Measurements from ENCODE around the gene CENPP.

The CENPP gene

GRCh38 chr9:92655896-92656536 is 330.3 kb downstream of the CENPP start:
- FAIRE-seq (no peak), DNase-seq (ENCODE audit: insufficient read length, low spot score) (no peak)
- TF ChIP-seq SPI1 (IDR thresholded peaks at IDR 0.05; ENCODE audit: low read depth, low read length) (no peak), POU2F2 (IDR thresholded peaks at IDR 0.05; ENCODE audit: low read depth, low read length) (no peak), POLR2A (IDR thresholded peaks at IDR 0.05; ENCODE audit: low read depth, low read length) (no peak), TAF1 (IDR thresholded peaks at IDR 0.05; ENCODE audit: low read depth, low read length) (no peak), PAX5 (IDR thresholded peaks at IDR 0.05; ENCODE audit: insufficient read depth, low read length, severe bottlenecking) (no peak), POLR2AphosphoS5 (IDR thresholded peaks at IDR 0.05; ENCODE audit: low read depth, low read length) (no peak)

GRCh38 chr9:92656537-92656925 is 330.8 kb downstream of the CENPP start:
- DNase-seq (ENCODE audit: insufficient read length, low spot score) (no peak), FAIRE-seq (no peak)
- TF ChIP-seq PAX5 (IDR thresholded peaks at IDR 0.05; ENCODE audit: insufficient read depth, low read length, severe bottlenecking), result no peak
- no peak for TF ChIP-seq SPI1 (IDR thresholded peaks at IDR 0.05; ENCODE audit: low read depth, low read length)

- TF ChIP-seq PAX5 (IDR thresholded peaks at IDR 0.05; ENCODE audit: insufficient read depth, low read length, severe bottlenecking), result no peak
- no peak for TF ChIP-seq POLR2AphosphoS5 (IDR thresholded peaks at IDR 0.05; ENCODE audit: low read depth, low read length)
- no peak for TF ChIP-seq POLR2A (IDR thresholded peaks at IDR 0.05; ENCODE audit: low read depth, low read length)
- TF ChIP-seq TAF1 (IDR thresholded peaks at IDR 0.05; ENCODE audit: low read depth, low read length), result no peak
- no peak for TF ChIP-seq POU2F2 (IDR thresholded peaks at IDR 0.05; ENCODE audit: low read depth, low read length)
- no peak for TF ChIP-seq SPI1 (IDR thresholded peaks at IDR 0.05; ENCODE audit: low read depth, low read length)
- FAIRE-seq (no peak), DNase-seq (ENCODE audit: insufficient read length, low spot score) (no peak)
Measured at GRCh38 chr9:92657296-92658094, 331.7 kb downstream of the CENPP start.

DNA sequence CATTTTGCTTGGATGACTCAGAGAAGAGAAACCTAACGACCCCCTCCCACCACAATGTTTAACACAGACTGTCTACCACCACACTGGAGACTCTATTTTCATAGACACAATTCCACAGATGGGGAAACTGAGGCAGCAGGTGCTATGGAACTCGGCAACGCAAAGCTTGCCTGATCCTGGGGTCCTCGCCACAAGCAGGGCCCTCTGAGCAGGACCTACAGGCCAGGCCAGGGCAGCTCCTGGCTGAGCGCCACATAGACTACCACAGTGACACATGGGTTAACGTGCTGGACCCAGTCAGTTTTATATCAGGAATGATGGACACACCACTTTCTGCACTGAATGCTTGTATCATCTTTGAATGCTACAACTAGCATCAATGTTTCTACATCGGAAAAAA is 332.4 kb downstream of the CENPP start:
- no peak for TF ChIP-seq SPI1 (IDR thresholded peaks at IDR 0.05; ENCODE audit: low read depth, low read length)
- FAIRE-seq (no peak), DNase-seq (ENCODE audit: insufficient read length, low spot score) (no peak)

DNA sequence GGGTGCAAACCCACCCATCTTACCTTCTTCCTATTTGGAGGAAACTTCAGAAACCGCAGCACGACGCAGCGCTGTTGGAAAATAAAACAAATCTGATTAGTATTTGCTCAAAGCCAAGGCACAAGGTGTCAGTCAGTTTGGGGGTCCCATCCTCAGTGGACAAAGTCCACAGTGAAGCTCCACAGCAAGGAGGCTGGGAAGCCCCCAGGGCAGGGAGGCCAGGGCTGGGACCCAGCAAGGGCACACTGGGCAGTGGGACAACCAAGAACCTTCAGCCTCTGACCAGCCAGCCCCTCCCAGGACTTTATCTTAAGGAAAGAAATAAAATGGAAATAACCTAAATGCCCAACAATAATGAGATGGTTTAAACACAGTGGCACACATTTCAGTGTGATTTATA is 332.9 kb downstream of the CENPP start:
- FAIRE-seq (no peak), DNase-seq (ENCODE audit: insufficient read length, low spot score) (no peak)
- TF ChIP-seq POU2F2 (IDR thresholded peaks at IDR 0.05; ENCODE audit: low read depth, low read length) (no peak), TAF1 (IDR thresholded peaks at IDR 0.05; ENCODE audit: low read depth, low read length) (no peak), SPI1 (IDR thresholded peaks at IDR 0.05; ENCODE audit: low read depth, low read length) (no peak), PAX5 (IDR thresholded peaks at IDR 0.05; ENCODE audit: insufficient read depth, low read length, severe bottlenecking) (no peak)

- TF ChIP-seq POLR2A (IDR thresholded peaks at IDR 0.05; ENCODE audit: low read depth, low read length) (no peak), POLR2AphosphoS5 (IDR thresholded peaks at IDR 0.05; ENCODE audit: low read depth, low read length) (no peak), TAF1 (IDR thresholded peaks at IDR 0.05; ENCODE audit: low read depth, low read length) (no peak), POU2F2 (IDR thresholded peaks at IDR 0.05; ENCODE audit: low read depth, low read length) (no peak), SPI1 (IDR thresholded peaks at IDR 0.05; ENCODE audit: low read depth, low read length) (no peak), PAX5 (IDR thresholded peaks at IDR 0.05; ENCODE audit: insufficient read depth, low read length, severe bottlenecking) (no peak)
- DNase-seq (ENCODE audit: insufficient read length, low spot score) (no peak), FAIRE-seq (no peak)
Measured at GRCh38 chr9:92659601-92660000, 333.8 kb downstream of the CENPP start.

GRCh38 chr9:92660266-92660665 is 334.5 kb downstream of the CENPP start:
- DNase-seq (ENCODE audit: insufficient read length, low spot score) (no peak), FAIRE-seq (no peak)
- no peak for TF ChIP-seq SPI1 (IDR thresholded peaks at IDR 0.05; ENCODE audit: low read depth, low read length)
- TF ChIP-seq POU2F2 (IDR thresholded peaks at IDR 0.05; ENCODE audit: low read depth, low read length), result no peak
- no peak for TF ChIP-seq POLR2AphosphoS5 (IDR thresholded peaks at IDR 0.05; ENCODE audit: low read depth, low read length)
- TF ChIP-seq POLR2A (IDR thresholded peaks at IDR 0.05; ENCODE audit: low read depth, low read length), result no peak
- TF ChIP-seq TAF1 (IDR thresholded peaks at IDR 0.05; ENCODE audit: low read depth, low read length), result no peak
- no peak for TF ChIP-seq PAX5 (IDR thresholded peaks at IDR 0.05; ENCODE audit: insufficient read depth, low read length, severe bottlenecking)

GRCh38 chr9:92661127-92661526 is 335.4 kb downstream of the CENPP start:
- TF ChIP-seq SPI1 (IDR thresholded peaks at IDR 0.05; ENCODE audit: low read depth, low read length), result peak; percentile 17; the same call in 1 of the 2 replicates
- TF ChIP-seq POLR2AphosphoS5 (IDR thresholded peaks at IDR 0.05; ENCODE audit: low read depth, low read length), result no peak
- DNase-seq (ENCODE audit: insufficient read length, low spot score) (no peak), FAIRE-seq (no peak)

DNA sequence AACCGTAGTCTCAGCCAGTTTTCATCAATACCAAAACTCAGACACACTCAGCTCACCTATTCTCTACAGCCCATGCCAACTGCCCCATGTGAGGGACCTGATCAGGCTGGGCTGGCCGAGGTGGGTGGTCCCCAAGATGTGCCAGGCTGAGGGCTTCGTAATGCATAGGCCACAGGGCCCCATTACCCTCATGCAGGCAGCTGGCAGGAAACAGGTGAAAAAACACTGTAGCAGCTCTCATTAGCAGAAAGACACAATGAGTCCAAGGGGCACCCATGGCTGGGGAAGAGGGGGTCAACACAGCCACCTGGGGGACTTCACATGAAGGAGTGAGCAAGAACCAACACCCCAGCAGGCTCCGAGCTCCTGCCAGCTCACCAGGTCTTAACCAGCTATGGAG is 336.0 kb downstream of the CENPP start:
- TF ChIP-seq POLR2A (IDR thresholded peaks at IDR 0.05; ENCODE audit: low read depth, low read length), result no peak
- no peak for TF ChIP-seq POLR2AphosphoS5 (IDR thresholded peaks at IDR 0.05; ENCODE audit: low read depth, low read length)
- no peak for TF ChIP-seq SPI1 (IDR thresholded peaks at IDR 0.05; ENCODE audit: low read depth, low read length)
- TF ChIP-seq POU2F2 (IDR thresholded peaks at IDR 0.05; ENCODE audit: low read depth, low read length), result no peak
- TF ChIP-seq TAF1 (IDR thresholded peaks at IDR 0.05; ENCODE audit: low read depth, low read length), result no peak
- TF ChIP-seq PAX5 (IDR thresholded peaks at IDR 0.05; ENCODE audit: insufficient read depth, low read length, severe bottlenecking), result no peak
- DNase-seq (ENCODE audit: insufficient read length, low spot score), result no peak
- no peak for FAIRE-seq

DNA sequence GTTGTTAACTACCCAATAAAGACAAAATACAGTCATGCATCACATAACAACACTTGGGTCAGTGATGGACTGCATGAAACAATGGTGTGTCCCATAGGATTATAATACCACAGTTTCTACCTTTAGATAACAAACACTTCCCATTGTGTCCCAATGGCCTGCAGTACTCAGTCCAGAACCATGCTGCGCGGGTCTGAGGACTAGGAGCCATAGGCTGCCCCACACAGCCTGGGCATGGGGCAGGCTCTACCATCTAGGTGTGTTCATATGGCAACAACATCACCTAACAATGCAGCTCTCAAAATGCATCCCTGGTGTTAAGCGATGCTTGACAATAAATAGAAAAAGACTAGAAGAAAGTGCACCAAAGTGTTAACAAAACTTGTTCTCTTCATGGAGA is 337.4 kb downstream of the CENPP start:
- FAIRE-seq (no peak), DNase-seq (ENCODE audit: insufficient read length, low spot score) (no peak)
- TF ChIP-seq POLR2A (IDR thresholded peaks at IDR 0.05; ENCODE audit: low read depth, low read length) (no peak), POLR2AphosphoS5 (IDR thresholded peaks at IDR 0.05; ENCODE audit: low read depth, low read length) (no peak), POU2F2 (IDR thresholded peaks at IDR 0.05; ENCODE audit: low read depth, low read length) (no peak), SPI1 (IDR thresholded peaks at IDR 0.05; ENCODE audit: low read depth, low read length) (no peak), PAX5 (IDR thresholded peaks at IDR 0.05; ENCODE audit: insufficient read depth, low read length, severe bottlenecking) (no peak), TAF1 (IDR thresholded peaks at IDR 0.05; ENCODE audit: low read depth, low read length) (no peak)
